WTC11 (cell line): ENCODE data around the gene PRAMEF7. TPM values are rescaled to one million over a fixed set of nuclear protein-coding genes. Genes with fewer than 3 reads are reported as not detected.
"Not testable (repeated sequence)": the region's sequence is repeated elsewhere in the genome, so short reads cannot be mapped to it uniquely, and the experiment has no call there.

Experiments used
- ATAC-seq: fragments of 200-7000 bp; cut with Tn5 transposase; 2 replicates; pipeline ENCODE4 v1.10.0; 2021; ENCODE audit warnings: mild to moderate bottlenecking, moderate library complexity
- Bru-seq: library from RNA; stranded (reverse); fragments of 400-500 nt; gene quantifications from one replicate; lab custom pipeline; 2021; lab: Mats Ljungman, UMichigan
- CTCF ChIA-PET: fragments of 300-600 bp; sonication (Branson Sonifier 250); formaldehyde crosslinking; loops from one replicate; lab custom pipeline; 2021; ENCODE audit warnings: antibody characterized with exemption; lab: Charles Lee
- POLR2A ChIA-PET: fragments of 350-600 bp; sonication (Branson Sonifier 250); formaldehyde crosslinking; loops from one replicate; lab custom pipeline; 2021; ENCODE audit warnings: antibody characterized with exemption; lab: Charles Lee
- DNase-seq: peaks from one replicate; pipeline ENCODE4 v3.0.0; 2021; ENCODE audit warnings: low spot score
- H3K27ac Mint-ChIP-seq: 2 replicates; pipeline ENCODE4 v1.8.0; 2021; ENCODE audit warnings: mixed read lengths
- H3K27me3 Mint-ChIP-seq: 2 replicates; pipeline ENCODE4 v1.8.0; 2021; ENCODE audit warnings: low read depth, mild to moderate bottlenecking, moderate library complexity, mixed read lengths
- H3K36me3 Mint-ChIP-seq: 2 replicates; pipeline ENCODE4 v1.8.0; 2021; ENCODE audit warnings: mixed read lengths
- H3K4me1 Mint-ChIP-seq: 2 replicates; pipeline ENCODE4 v1.8.0; 2022; ENCODE audit warnings: mixed read lengths
- H3K4me3 Mint-ChIP-seq: 2 replicates; pipeline ENCODE4 v1.8.0; 2021; ENCODE audit warnings: mild to moderate bottlenecking, moderate library complexity, mixed read lengths
- H3K9me3 Mint-ChIP-seq: 2 replicates; pipeline ENCODE4 v1.8.0; 2021; ENCODE audit warnings: mixed read lengths
- long read RNA-seq, 3 experiments: library from RNA in 1 of 3; library from capped mRNA in 1 of 3; library from polyadenylated mRNA in 1 of 3; unstranded in 2 of 3; stranded (forward) in 1 of 3; transcript quantifications; one replicate each; pipeline ENCODE4 v2.0.0, GENCODE V29; 2021
- total RNA-seq: library from RNA; stranded (reverse); gene quantifications from 3 replicates; pipeline ENCODE4 v1.2.3, GENCODE V29; 2021

PRAMEF7 gene
- total RNA-seq (not detected in 3 replicates), Bru-seq, nascent RNA (not detected)
- long read RNA-seq, experiment 1: 0 reads
- long read RNA-seq, experiment 2: 0 reads
- long read RNA-seq, experiment 3: 0 reads

GRCh38 chr1:12916310-12916709 lies at the start of gene PRAMEF7:
Gene PRAMEF7 (plus strand): TSS chr1:12916610. CDS start chr1:12917693, 1,083 bp downstream.
- CTCF ChIA-PET, H3K4me1 Mint-ChIP-seq, H3K36me3 Mint-ChIP-seq, H3K4me3 Mint-ChIP-seq, H3K27ac Mint-ChIP-seq, ATAC-seq, DNase-seq, POLR2A ChIA-PET, H3K27me3 Mint-ChIP-seq, H3K9me3 Mint-ChIP-seq: not testable (repeated sequence)

GRCh38 chr1:12878453-12878852 lies 38.0 kb upstream of the PRAMEF7 start:
- H3K27ac Mint-ChIP-seq, H3K36me3 Mint-ChIP-seq, DNase-seq, H3K4me3 Mint-ChIP-seq, POLR2A ChIA-PET, CTCF ChIA-PET, H3K27me3 Mint-ChIP-seq, H3K4me1 Mint-ChIP-seq, ATAC-seq: not testable (repeated sequence)
- peaks cover 11% of the 10 kb centered on the region; the same call in 1 of the 2 replicates for H3K9me3 Mint-ChIP-seq

- ATAC-seq, H3K27me3 Mint-ChIP-seq, H3K27ac Mint-ChIP-seq, H3K4me3 Mint-ChIP-seq, POLR2A ChIA-PET, DNase-seq, H3K4me1 Mint-ChIP-seq, CTCF ChIA-PET: not testable (repeated sequence)
- H3K36me3 Mint-ChIP-seq: peaks cover 16% of the 10 kb centered on the region
- peaks cover 23% of the 10 kb centered on the region for H3K9me3 Mint-ChIP-seq
Measured at GRCh38 chr1:12886101-12886500, 30.3 kb upstream of the PRAMEF7 start, which contains the start of gene PRAMEF4. Gene PRAMEF4 (minus strand): TSS chr1:12886201. CDS start chr1:12883394, 2,807 bp downstream.

DNA sequence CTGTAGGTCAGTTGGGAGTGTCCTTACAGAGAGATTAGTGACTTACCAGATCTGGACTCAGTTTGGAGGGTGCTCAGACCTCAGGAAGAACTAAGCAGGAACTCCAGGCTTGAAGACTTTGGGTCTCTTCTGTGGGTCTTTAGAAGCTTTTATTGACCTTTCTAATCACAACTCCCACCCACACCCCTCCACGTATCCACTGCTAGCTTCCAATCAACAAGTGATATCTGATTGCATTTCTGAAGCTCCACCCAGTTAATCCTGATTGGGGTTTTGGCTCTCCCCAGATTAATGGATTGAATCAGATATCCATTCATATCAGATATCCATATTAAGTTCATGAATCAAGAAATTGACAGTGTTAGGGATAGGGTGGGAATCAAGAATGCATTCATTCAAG lies 18.2 kb upstream of the PRAMEF7 start, which contains the start of gene PRAMEF10:
Gene PRAMEF10, minus strand, starts transcription at position 101 of the 400 bp plus-strand sequence. CDS start 2,423 bp downstream, outside the sequence.
- H3K36me3 Mint-ChIP-seq, H3K4me3 Mint-ChIP-seq, H3K27ac Mint-ChIP-seq, H3K27me3 Mint-ChIP-seq, ATAC-seq, CTCF ChIA-PET, H3K9me3 Mint-ChIP-seq, POLR2A ChIA-PET, H3K4me1 Mint-ChIP-seq, DNase-seq: not testable (repeated sequence)

DNA sequence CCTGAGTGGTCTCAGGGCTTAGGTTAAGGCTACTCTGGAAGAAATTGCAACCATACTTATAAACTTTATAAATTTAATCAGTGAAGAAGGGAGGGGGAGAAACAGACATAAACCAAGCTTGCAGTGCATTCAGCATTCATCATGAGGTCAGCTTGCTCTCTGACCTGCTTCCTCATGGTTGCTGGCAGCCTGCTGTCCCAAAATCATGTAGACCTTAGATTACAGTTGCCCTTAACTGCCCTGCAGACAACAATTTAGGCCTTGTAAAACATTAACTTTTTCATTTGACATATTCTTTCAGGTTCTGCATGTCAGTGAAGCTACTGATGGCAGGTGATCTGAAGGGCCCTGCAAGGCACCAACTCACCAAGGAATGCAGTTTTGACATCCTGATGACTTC lies 17.2 kb upstream of the PRAMEF7 start:
- CTCF ChIA-PET, H3K4me1 Mint-ChIP-seq: not testable (repeated sequence)

GRCh38 chr1:12903793-12904572 lies 12.4 kb upstream of the PRAMEF7 start:
- not testable (repeated sequence) for H3K27me3 Mint-ChIP-seq

More for the DNA sequence above, 17.2 kb upstream of the PRAMEF7 start:
- H3K4me3 Mint-ChIP-seq, H3K27ac Mint-ChIP-seq, POLR2A ChIA-PET, H3K27me3 Mint-ChIP-seq, ATAC-seq, DNase-seq, H3K9me3 Mint-ChIP-seq, H3K36me3 Mint-ChIP-seq: not testable (repeated sequence)

DNA sequence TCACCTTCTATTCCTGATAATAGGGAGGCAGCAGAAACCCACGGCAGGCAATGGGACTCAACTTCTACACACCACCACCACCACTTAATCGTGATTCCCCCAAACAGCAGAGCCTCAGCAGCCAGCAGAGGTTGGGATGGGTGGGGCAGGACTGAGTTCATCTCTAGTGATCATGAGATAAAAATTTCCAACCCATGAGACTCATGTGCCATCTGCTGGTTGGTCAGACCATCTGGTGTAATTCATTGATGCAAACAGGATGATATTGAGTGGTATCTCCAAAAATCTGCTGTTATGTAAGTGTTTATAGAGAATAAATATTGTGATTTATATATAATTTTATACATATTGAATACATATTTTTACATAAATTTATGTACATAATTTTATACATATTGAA lies 5.3 kb downstream of the PRAMEF7 start:
- H3K4me3 Mint-ChIP-seq, CTCF ChIA-PET, ATAC-seq, POLR2A ChIA-PET, DNase-seq, H3K27ac Mint-ChIP-seq, H3K27me3 Mint-ChIP-seq, H3K4me1 Mint-ChIP-seq, H3K36me3 Mint-ChIP-seq, H3K9me3 Mint-ChIP-seq: not testable (repeated sequence)

More at GRCh38 chr1:12903793-12904572, 12.4 kb upstream of the PRAMEF7 start:
- CTCF ChIA-PET, H3K36me3 Mint-ChIP-seq, H3K4me3 Mint-ChIP-seq, H3K27ac Mint-ChIP-seq, H3K9me3 Mint-ChIP-seq, ATAC-seq, POLR2A ChIA-PET, DNase-seq, H3K4me1 Mint-ChIP-seq: not testable (repeated sequence)

DNA sequence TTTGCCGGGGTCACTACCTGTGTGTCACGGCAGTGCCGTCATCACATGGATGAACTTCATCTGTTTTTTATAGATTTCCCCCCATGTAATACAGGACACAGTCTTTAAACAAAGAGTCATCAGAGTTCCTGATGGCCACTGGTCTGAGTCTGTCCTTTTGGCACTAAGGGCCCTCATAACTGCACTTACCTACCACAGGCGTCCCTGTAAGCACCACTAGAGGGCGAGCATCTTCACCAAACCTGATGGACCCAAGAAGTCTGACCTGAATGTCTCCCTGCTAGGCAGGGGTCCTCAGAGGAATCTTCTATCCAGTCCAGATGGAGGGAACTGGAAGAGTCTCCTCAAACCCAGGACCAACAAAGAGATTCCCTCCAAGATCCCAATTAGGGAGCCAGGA lies 8.0 kb downstream of the PRAMEF7 start:
- H3K27me3 Mint-ChIP-seq, H3K4me3 Mint-ChIP-seq, H3K9me3 Mint-ChIP-seq, CTCF ChIA-PET, DNase-seq, H3K36me3 Mint-ChIP-seq, POLR2A ChIA-PET, H3K4me1 Mint-ChIP-seq, ATAC-seq, H3K27ac Mint-ChIP-seq: not testable (repeated sequence)

DNA sequence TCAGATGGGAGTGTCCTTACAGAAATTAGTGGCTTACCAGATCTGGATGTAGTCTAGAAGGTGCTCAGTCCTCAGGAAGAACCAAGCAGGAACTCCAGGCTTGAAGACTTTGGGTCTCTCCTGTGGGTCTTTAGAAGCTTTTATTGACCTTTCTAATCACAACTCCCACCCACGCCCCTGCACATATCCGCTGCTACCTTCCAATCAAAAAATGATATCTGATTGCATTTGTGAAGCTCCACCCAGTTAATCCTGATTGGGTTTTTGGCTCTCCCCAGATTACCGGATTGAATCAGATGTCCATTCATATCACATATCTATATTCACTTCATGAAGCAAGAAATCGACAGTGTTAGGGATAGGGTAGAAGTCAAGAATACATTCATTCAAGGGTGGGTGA lies 31.1 kb downstream of the PRAMEF7 start, which contains the start of gene PRAMEF6:
Gene PRAMEF6, minus strand, starts transcription at position 101 of the 400 bp plus-strand sequence. CDS start 5,062 bp downstream, outside the sequence.
- DNase-seq, H3K27ac Mint-ChIP-seq, POLR2A ChIA-PET, CTCF ChIA-PET, H3K27me3 Mint-ChIP-seq, H3K36me3 Mint-ChIP-seq, H3K9me3 Mint-ChIP-seq, ATAC-seq, H3K4me1 Mint-ChIP-seq, H3K4me3 Mint-ChIP-seq: not testable (repeated sequence)

Other genes with a start within 250 kb of the PRAMEF7 start
- 0.77 to 0.94 TPM (median 0.78 TPM) in 3 replicates for gene AADACL3, start 200.5 kb upstream of the PRAMEF7 start, total RNA-seq
- gene CFAP107, start 170.4 kb upstream of the PRAMEF7 start, total RNA-seq: not detected in 3 replicates
- not detected in 3 replicates for gene PRAMEF12, start 142.9 kb upstream of the PRAMEF7 start, total RNA-seq
- not detected in 3 replicates for gene PRAMEF1, start 125.2 kb upstream of the PRAMEF7 start, total RNA-seq
- not detected in 3 replicates for gene PRAMEF11, start 85.2 kb upstream of the PRAMEF7 start, total RNA-seq
- gene HNRNPCL1, start 67.9 kb upstream of the PRAMEF7 start, total RNA-seq: not detected in 3 replicates
- gene PRAMEF2, start 59.5 kb upstream of the PRAMEF7 start, total RNA-seq: not detected in 3 replicates
- gene PRAMEF4, start 30.4 kb upstream of the PRAMEF7 start, total RNA-seq: not detected in 3 replicates
- gene PRAMEF10, start 18.3 kb upstream of the PRAMEF7 start, total RNA-seq: not detected in 3 replicates
- gene PRAMEF6, start 31.0 kb downstream of the PRAMEF7 start, total RNA-seq: not detected in 3 replicates
- gene PRAMEF27, start 140.0 kb downstream of the PRAMEF7 start, total RNA-seq: not detected in 3 replicates
- gene HNRNPCL3, start 144.2 kb downstream of the PRAMEF7 start, total RNA-seq: not detected in 3 replicates
- not detected in 3 replicates for gene PRAMEF25, start 154.2 kb downstream of the PRAMEF7 start, total RNA-seq
- not detected in 3 replicates for gene HNRNPCL2, start 200.2 kb downstream of the PRAMEF7 start, total RNA-seq
- not detected in 3 replicates for gene PRAMEF26, start 239.4 kb downstream of the PRAMEF7 start, total RNA-seq
- gene HNRNPCL4, start 249.0 kb downstream of the PRAMEF7 start, total RNA-seq: not detected in 3 replicates